Right cardiac atrium (tissue), 5 donors: ENCODE data around the gene THRB. TPM values are rescaled to one million over a fixed set of nuclear protein-coding genes. Genes with fewer than 3 reads are reported as not detected.
A peak's percentile ranks its signal among the peaks of the same experiment; 100 is the strongest.

Experiments
- ATAC-seq, 2 donors: fragments of 200-7000 bp; cut with Tn5 transposase; one replicate each; pipeline versions ENCODE4 v1.8.0 to v1.9.1; 2020; ENCODE audit warnings: moderate library complexity in 2 of 2, mild to moderate bottlenecking in 1 of 2
- DNase-seq, 3 donors: peaks; one replicate each; pipeline ENCODE4 v3.0.0-alpha.2; 2020
- H3K27ac ChIP-seq: one replicate; pipeline ENCODE4 v1.5.1; 2013; ENCODE audit warnings: mild to moderate bottlenecking, low read length, control low read depth, moderate library complexity
- H3K27me3 ChIP-seq: one replicate; pipeline ENCODE4 v1.6.1; 2013; ENCODE audit not compliant: control insufficient read depth, insufficient read depth
- H3K4me1 ChIP-seq: one replicate; pipeline ENCODE4 v1.6.1; 2013; ENCODE audit warnings: low read length; ENCODE audit not compliant: control insufficient read depth, insufficient read depth
- H3K4me3 ChIP-seq: one replicate; pipeline ENCODE4 v1.5.1; 2013; ENCODE audit warnings: low read length, control low read depth
- H3K9me3 ChIP-seq: one replicate; pipeline ENCODE4 v1.6.1; 2013; ENCODE audit warnings: low read length; ENCODE audit not compliant: control insufficient read depth
- WGBS: extraction: QIAGEN DNeasy Blood & Tissue Kit; methylation state at CpG from one replicate; pipeline ENCODE4 v1.1.7; 2013; 5-methylcytosine and 5-hydroxymethylcytosine counted together
- intact Hi-C, 4 donors: fragments of 100-400 bp; cut with DNase I; formaldehyde crosslinking; loops; one replicate each; pipeline versions ENCODE4 v1.11.0 to v1.14.0; 2022 to 2023
- polyA plus RNA-seq: library from polyadenylated mRNA; stranded (reverse); fragments of 200-250 nt; gene quantifications from one replicate; pipeline ENCODE4 v1.2.3, GENCODE V29; 2013
- total RNA-seq, 4 donors: library from RNA; stranded (reverse); fragmentation: NEBNext Ultra II Directional; extraction: Animal tissue kit (Norgen Biotek cat#: 25700); gene quantifications; one replicate each; pipeline ENCODE4 v1.2.1, GENCODE V29; 2021
- donor health status: healthy with polysubstance abuse.
- donor health status: DM: no; HTN: yes; CAD: no.
- donor health status: DM: no; HTN: no; CAD: no.
- donor health status: DM: no; HTN: yes; CAD: no; lungs with severe emphysema.
- donor health status: DM: yes; HTN: yes; CAD: no.

THRB gene
- total and polyA plus RNA-seq, 5 donors = 5.3 to 25.0 (median 18.5) TPM

DNA sequence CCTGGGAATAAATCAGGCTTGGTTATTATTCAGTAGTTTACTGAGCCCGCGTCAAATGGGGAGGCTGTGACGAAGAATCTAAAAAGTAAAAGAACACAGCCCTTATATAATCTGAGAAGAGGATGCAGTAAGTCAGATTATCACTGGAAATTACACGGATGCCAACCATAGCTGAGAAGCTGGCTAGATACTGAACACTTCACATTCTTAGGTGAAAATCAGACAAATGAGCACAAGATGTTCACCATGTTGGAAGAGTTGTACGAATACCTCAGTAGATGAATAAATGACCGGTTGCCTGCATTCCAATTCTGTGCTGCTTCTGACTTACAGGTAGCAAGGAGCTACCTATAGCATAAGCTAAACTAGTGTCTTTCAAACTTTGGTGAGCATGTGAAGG is 254.3 kb downstream of the THRB start:
- Histone ChIP-seq H3K4me1 (peaks cover 3% of the 10 kb centered on the region), H3K4me3 (no peak overlapping the region), H3K27ac (no peak overlapping the region), H3K27me3 (no peaks in the 10 kb centered on the region), H3K9me3 (no peaks in the 10 kb centered on the region)
- 95% methylated on average over 6 of the region's 6 CpGs for WGBS
- ATAC-seq (no peak), DNase-seq (no peak)
- intact Hi-C loops = loop anchor here in 1 of 4 donors (10.0 kb wide), 1 partner anchor 56 kb away; no protein-coding TSS in a partner anchor

DNA sequence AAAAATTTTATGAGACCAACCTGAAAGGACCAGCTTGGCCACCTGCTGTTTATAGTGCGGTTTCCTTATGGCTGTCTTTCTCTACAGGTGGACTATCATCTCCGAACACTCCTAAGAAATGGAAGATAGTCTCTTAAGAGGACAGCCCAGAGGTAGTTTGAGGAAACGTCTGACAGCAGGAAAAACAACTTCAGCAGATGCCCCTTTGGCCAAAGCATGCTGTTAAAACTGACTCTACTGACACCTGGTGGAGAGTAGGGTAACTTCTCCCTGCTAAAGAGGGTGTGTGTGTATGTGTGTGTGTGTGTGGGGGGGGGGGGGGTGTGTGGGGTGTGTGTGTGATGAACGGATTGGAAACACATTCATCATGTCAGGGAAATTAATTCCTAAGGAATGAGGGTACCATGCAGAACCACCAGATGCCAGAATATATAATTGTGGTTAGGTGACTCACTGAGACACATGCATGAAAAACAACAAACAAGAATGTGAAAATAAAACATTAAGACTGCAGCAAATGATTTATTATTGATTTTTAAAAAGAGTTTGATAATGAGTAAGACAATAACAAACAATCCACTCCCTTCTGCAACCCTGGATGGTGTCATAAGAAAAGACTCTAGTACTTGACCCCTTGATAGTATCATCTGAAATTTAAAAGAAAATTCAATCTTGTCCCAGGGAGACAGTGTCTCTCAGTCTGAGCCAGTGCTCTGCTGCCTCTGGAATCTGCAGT is 256.5 kb downstream of the THRB start:
- ATAC-seq = peak; percentile 73 to 76
- no peak overlapping the region for H3K4me3 ChIP-seq
- no peaks in the 10 kb centered on the region for H3K27me3 ChIP-seq
- no peak for DNase-seq
- intact Hi-C loops = loop anchor here (5.0 to 10.0 kb wide), 4 partner anchors 51 to 236 kb away; no protein-coding TSS in a partner anchor
- no peaks in the 10 kb centered on the region for H3K9me3 ChIP-seq
- peaks cover 3% of the 10 kb centered on the region for H3K4me1 ChIP-seq
- WGBS = 20% methylated on average over 4 of the region's 4 CpGs
- H3K27ac ChIP-seq = no peak overlapping the region

DNA sequence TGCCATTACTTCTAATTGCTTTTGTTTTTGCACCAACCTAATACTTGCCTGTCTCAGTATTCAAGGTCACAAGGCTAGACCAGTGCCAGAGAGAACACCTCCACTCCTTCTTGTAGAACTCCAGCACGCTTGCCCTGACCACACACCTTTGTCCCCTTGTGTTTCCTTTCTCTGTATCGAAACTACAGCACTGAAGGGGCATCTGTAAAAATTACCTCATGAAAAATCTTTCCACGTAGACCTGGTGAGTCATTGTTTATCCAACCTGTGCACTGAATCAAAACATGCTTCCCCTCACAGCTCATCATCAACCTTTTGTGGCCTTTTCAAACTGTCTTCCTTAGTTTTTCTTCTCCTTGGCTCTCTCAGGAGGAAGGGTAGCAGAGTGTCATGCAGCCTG is 259.5 kb downstream of the THRB start:
- Histone ChIP-seq H3K4me3 (no peak overlapping the region), H3K9me3 (no peaks in the 10 kb centered on the region), H3K4me1 (no peaks in the 10 kb centered on the region), H3K27ac (no peak overlapping the region), H3K27me3 (no peaks in the 10 kb centered on the region)
- 84% methylated on average over 3 of the region's 3 CpGs for WGBS
- intact Hi-C loops = loop anchor here (5.0 to 10.0 kb wide), 4 partner anchors 48 to 233 kb away; no protein-coding TSS in a partner anchor
- ATAC-seq = no peak
- no peak for DNase-seq

DNA sequence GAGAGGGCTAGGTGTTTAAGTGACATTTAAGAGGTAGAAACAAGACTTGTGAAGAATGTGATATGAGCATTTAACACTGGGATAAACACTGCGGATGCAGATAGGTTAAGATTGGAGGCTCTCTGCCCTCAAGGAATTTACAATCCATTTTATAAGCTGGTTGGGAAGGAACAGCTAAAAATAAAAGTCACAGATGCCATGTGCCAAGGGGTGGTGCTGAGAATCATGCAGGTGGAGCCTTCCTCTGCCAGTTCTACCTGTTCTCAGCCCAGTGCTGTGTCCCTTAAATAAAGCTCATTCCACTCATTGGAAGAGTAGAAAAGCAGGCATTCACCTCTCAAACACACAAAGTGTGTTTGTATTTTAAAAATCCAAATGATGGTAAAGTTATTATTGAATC is 261.9 kb downstream of the THRB start:
- H3K4me1 ChIP-seq = no peaks in the 10 kb centered on the region
- no peak for ATAC-seq
- intact Hi-C loops = loop anchor here in 2 of 4 donors (10.0 kb wide), 2 partner anchors 218 to 228 kb away; no protein-coding TSS in a partner anchor
- no peaks in the 10 kb centered on the region for H3K9me3 ChIP-seq
- H3K27me3 ChIP-seq = no peaks in the 10 kb centered on the region
- H3K4me3 ChIP-seq = no peak overlapping the region
- H3K27ac ChIP-seq = no peak overlapping the region
- 94% methylated on average over 1 of the region's 1 CpG for WGBS
- DNase-seq = no peak

DNA sequence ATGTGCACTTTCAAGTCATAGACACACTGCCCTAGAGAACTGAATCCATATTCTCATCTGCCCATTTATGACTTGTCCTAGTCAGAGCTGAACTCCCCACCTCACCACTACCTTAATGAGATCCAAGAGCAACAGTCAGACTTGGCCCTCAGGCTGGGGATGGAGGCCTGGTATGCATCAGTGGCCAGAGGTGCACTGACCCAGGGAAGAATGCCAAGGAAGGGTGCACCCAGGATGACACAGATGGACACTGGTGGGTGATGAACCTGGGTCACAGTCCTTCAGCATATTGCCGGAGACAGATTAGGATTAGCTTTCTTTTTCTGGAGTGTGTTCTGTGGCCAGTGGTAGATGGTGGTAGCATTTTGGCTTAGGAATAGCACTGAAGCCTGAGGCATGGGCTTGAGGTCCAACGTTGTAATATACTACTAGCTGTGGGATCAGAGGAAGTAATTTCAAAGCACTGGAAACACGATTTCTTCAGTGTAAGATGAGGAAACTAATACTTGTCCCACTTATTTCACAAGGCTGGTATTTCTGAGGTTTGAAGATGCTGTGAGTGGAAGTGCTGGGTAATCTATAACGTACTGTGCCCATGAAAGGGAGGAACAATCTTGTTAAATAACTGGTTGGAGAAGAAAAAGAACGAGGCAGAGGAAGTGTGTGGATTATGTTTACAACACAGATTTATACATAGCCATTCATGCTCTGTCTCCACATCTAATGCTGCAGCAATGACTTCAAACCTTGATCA is 265.0 kb downstream of the THRB start:
- Histone ChIP-seq H3K9me3 (no peaks in the 10 kb centered on the region), H3K4me3 (no peak overlapping the region), H3K27ac (no peak overlapping the region), H3K27me3 (no peaks in the 10 kb centered on the region), H3K4me1 (no peaks in the 10 kb centered on the region)
- WGBS = 79% methylated on average over 5 of the region's 5 CpGs
- ATAC-seq = no peak
- no peak for DNase-seq
- intact Hi-C loops = loop anchor here in 2 of 4 donors (10.0 kb wide), 2 partner anchors 215 to 225 kb away; no protein-coding TSS in a partner anchor

DNA sequence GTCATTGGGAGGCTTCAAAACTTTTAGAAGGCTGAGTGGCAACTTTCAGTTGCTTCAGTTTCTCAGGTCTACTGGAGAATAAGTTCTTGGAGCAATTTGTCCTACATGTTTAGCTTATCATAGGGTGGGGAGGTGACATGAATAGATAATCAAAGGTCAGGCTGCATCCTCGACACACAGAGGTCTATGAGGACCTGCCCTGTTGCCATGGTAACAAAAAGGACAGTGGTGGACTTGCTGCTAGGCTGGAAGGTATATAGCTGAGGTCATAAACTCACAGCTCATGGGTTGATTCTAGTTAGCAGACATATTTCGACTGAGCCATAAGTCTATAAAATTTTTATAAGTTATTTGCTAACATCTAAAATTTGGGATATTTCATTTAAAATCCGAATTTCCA is 267.0 kb downstream of the THRB start:
- no peaks in the 10 kb centered on the region for H3K4me1 ChIP-seq
- H3K27ac ChIP-seq = no peak overlapping the region
- no peak for ATAC-seq
- H3K4me3 ChIP-seq = no peak overlapping the region
- 73% methylated on average over 3 of the region's 3 CpGs for WGBS
- DNase-seq = no peak
- H3K9me3 ChIP-seq = no peaks in the 10 kb centered on the region
- intact Hi-C loops = no loop called here
- H3K27me3 ChIP-seq = no peaks in the 10 kb centered on the region

DNA sequence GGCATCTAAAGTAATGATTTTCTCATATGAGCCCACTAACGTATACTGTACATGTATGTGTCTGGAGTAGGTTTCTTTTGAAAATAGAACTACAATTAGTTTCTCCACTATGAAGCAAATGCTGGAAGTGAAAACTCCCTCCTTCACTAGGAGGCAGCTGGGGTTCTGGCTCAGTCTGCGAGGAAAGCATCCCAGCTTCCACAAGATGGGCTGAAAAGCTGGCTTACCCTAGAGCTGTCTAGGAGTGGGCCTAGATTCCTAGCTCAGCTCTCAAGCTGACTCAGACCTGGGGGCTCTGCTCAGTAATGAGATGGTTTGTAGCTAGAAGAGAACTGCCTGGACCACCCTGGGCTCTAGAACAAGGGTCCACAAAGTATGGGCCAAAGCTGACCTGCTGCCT is 268.3 kb downstream of the THRB start:
- no peak for DNase-seq
- Histone ChIP-seq H3K27me3 (no peaks in the 10 kb centered on the region), H3K27ac (no peak overlapping the region), H3K4me3 (no peak overlapping the region), H3K4me1 (peaks cover under 1% of the 10 kb centered on the region), H3K9me3 (no peaks in the 10 kb centered on the region)
- 77% methylated on average over 2 of the region's 2 CpGs for WGBS
- peak in 1 of 2 donors; percentile 20 for ATAC-seq
- intact Hi-C loops = no loop called here

DNA sequence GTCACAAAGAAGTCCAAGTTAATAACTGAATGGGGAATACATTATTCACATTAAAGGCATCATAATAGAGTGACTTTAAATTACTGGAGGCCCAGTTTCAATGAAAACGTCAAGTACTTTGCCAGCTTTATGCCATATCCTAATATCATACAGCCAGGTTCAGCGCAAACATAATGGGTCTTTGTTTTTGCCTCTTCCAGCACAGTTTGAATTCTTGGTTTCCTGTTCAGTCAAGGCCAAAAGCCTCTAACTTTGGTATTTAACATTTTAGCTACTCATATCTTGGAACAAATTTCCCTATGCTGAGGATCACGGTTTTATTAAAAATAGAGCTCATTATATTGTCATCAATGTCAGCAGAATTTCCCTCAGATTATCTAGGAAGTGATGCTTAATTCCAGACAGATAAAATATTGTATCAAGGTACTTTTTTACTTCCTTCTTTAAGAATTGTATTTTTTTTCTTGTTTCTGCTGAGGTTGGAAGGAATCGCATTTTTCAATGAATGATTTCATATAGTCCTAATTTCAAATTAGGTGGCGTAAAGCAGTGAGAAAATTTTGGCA is 269.2 kb downstream of the THRB start:
- Histone ChIP-seq H3K9me3 (no peaks in the 10 kb centered on the region), H3K27me3 (no peaks in the 10 kb centered on the region), H3K27ac (no peak overlapping the region), H3K4me3 (no peak overlapping the region), H3K4me1 (peaks cover 5% of the 10 kb centered on the region)
- no peak for DNase-seq
- peak; percentile 17 to 30 for ATAC-seq
- 40% methylated on average over 5 of the region's 5 CpGs for WGBS
- intact Hi-C loops = no loop called here

DNA sequence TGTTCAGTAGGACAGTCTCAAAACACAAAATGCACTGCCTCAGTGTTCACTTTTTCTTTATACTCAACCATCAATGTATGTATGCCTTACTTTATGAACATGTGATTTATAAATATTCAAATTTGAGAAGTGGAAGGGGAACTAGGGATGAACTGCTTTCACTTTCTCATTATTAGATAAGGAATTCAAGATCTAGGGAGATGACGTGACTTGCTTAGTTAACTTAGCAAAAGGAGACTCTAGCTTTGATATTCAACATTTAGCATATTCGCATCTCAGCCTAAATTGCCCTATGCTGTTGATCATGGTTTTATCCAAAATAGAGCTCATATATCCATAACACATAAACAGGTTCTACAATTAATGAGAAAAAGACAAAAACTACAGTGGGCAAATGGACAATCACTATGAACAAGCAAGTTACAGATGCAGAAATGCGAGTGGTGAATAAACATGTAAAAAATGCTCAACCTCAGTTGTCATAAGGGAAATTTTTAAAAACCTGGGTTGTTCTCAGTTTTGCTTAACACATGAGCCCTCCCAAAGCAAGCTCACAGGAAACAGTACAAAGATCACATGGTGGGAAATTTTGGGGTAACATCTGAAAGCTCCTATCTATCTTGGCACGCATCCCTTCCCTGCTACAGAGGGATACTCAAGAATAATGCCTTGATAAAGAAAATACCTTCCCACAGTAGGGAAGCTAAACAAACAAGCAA is 269.8 kb downstream of the THRB start:
- Histone ChIP-seq H3K4me3 (no peak overlapping the region), H3K27me3 (no peaks in the 10 kb centered on the region), H3K27ac (no peak overlapping the region), H3K9me3 (no peaks in the 10 kb centered on the region), H3K4me1 (peaks cover 5% of the 10 kb centered on the region)
- 55% methylated on average over 4 of the region's 4 CpGs for WGBS
- DNase-seq (no peak), ATAC-seq (peak in 1 of 2 donors; percentile 60)
- intact Hi-C loops = no loop called here

DNA sequence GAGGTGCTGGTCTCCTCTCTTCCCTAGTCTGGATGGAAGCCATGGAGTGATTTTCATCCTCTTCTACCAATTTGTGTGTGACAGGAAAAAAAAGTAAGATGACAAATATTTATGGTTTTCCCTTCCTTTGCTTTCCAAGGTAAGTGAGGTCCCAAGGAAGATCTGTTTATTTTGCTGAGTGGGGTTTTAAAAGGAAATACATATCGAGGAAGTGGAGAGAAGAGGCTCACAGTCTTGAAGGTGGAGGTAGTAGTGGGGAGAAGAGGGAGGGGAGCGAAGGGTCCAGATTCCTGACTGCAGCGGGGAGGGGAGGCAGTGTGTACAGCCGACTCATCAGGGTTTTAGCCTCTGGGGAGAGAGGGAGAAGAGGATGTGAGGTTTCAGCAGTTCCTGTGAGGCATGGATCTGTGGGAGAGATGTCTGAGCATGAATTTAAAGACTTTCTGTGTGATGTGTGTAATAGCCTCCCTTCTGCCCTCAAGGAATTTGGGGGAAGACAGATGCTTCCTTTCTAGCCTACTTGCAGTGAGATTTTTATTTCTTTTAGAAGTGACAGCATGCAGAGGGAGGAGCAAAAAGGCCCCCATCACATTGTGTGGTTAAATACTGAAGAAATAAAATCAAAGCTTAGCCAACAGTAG is 272.4 kb downstream of the THRB start:
- no peaks in the 10 kb centered on the region for H3K9me3 ChIP-seq
- H3K4me3 ChIP-seq = no peak overlapping the region
- intact Hi-C loops = no loop called here
- H3K27ac ChIP-seq = no peak overlapping the region
- H3K27me3 ChIP-seq = no peaks in the 10 kb centered on the region
- ATAC-seq = no peak
- H3K4me1 ChIP-seq = peaks cover 5% of the 10 kb centered on the region
- DNase-seq = no peak
- 78% methylated on average over 4 of the region's 4 CpGs for WGBS
